ENCODE measurements around the gene KIF26B.

- TF ChIP-seq CTCF (IDR thresholded peaks at IDR 0.05; ENCODE audit: borderline replicate concordance, extremely low read depth, low read length, poor library complexity, severe bottlenecking) (no peak), EZH2 (IDR thresholded peaks at IDR 0.05; ENCODE audit: borderline replicate concordance, low read depth, low read length, severe bottlenecking) (no peak)
Observed at GRCh38 chr1:245693941-245694752, 539.4 kb downstream of the KIF26B start.

Measured in DND-41 (cell line).